Kidney epithelial cell (primary cell): ENCODE results near the gene AARS1. TPM values are rescaled to one million over a fixed set of nuclear protein-coding genes. Genes with fewer than 3 reads are reported as not detected.
"Not testable (repeated sequence)": the region's sequence is repeated elsewhere in the genome, so short reads cannot be mapped to it uniquely, and the experiment has no call there.

ENCODE experiments used
- DNase-seq: peaks from one replicate; pipeline ENCODE4 v3.0.0-alpha.2; 2010; ENCODE audit warnings: low read depth
- H3K27me3 ChIP-seq: 2 replicates; pipeline ENCODE4 v1.6.0; 2011; ENCODE audit warnings: low read length; ENCODE audit not compliant: control insufficient read depth, insufficient read depth
- H3K36me3 ChIP-seq: 2 replicates; pipeline ENCODE4 v1.5.1; 2011; ENCODE audit warnings: low read length; ENCODE audit not compliant: control insufficient read depth, insufficient read depth
- H3K4me3 ChIP-seq: 2 replicates; pipeline ENCODE4 v1.5.1; 2011; ENCODE audit warnings: low read depth, mild to moderate bottlenecking, control low read depth, low read length
- total RNA-seq: library from RNA; depleted of rRNA; stranded (reverse); fragments of >200 nt; gene quantifications from 2 replicates; pipeline ENCODE4 v1.2.3, GENCODE V29; 2015
- TF ChIP-seq, protein P1 (sequence below): IDR thresholded peaks from 2 replicates; pipeline ENCODE4 v1.5.1; 2011; ENCODE audit warnings: mild to moderate bottlenecking, moderate library complexity, low read length, control low read depth, inconsistent platforms; ENCODE audit not compliant: insufficient read depth, poor library complexity, severe bottlenecking

The AARS1 gene
- total RNA-seq, 1 donor from 2014 or later = 185 TPM

DNA sequence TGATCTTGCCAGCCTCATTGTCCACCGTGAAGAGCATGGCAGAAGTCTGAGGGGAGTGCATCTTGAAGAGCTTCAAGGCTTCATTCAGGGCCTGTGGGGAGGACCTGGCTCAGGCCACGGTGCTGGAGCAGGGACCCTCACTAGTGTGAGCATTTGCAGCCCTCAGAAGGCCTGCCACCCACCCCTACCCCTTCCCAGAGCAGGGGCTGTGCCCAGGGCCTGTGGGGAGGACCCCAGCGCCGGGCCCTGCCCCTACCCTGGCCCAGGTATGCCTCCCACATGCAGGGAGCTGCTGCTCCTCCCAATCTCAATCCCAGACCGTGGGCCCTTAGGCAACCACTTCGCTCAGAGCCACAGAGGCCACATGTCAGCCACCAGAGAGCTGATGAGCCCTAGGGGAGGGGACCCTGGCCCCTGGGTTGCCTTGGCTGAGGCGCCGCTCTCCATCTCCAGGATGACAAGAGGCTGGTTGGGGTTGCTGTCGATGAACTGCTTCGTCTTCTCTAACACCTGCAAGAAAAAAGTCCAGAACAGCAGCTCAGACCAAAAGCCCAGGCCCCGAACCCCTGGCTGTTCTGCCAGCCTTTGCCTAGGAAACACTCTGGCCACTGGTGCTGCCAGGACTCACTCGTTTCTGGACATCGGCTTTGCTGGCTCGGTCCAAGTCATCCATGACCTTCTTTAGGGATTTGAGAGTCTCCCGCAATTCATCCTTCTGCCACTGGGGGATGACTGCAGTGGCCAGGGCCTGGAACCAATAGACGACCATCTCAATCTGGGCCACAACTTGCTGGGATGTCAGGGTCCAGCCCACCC, 35.8 kb downstream of the AARS1 start:
- Histone ChIP-seq H3K4me3 (no peak overlapping the region), H3K27me3 (no peaks in the 10 kb centered on the region), H3K36me3 (peaks cover 10% of the 10 kb centered on the region)
- DNase-seq = no peak
- TF ChIP-seq, protein P1, sequence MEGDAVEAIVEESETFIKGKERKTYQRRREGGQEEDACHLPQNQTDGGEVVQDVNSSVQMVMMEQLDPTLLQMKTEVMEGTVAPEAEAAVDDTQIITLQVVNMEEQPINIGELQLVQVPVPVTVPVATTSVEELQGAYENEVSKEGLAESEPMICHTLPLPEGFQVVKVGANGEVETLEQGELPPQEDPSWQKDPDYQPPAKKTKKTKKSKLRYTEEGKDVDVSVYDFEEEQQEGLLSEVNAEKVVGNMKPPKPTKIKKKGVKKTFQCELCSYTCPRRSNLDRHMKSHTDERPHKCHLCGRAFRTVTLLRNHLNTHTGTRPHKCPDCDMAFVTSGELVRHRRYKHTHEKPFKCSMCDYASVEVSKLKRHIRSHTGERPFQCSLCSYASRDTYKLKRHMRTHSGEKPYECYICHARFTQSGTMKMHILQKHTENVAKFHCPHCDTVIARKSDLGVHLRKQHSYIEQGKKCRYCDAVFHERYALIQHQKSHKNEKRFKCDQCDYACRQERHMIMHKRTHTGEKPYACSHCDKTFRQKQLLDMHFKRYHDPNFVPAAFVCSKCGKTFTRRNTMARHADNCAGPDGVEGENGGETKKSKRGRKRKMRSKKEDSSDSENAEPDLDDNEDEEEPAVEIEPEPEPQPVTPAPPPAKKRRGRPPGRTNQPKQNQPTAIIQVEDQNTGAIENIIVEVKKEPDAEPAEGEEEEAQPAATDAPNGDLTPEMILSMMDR = peak; percentile 66

DNA sequence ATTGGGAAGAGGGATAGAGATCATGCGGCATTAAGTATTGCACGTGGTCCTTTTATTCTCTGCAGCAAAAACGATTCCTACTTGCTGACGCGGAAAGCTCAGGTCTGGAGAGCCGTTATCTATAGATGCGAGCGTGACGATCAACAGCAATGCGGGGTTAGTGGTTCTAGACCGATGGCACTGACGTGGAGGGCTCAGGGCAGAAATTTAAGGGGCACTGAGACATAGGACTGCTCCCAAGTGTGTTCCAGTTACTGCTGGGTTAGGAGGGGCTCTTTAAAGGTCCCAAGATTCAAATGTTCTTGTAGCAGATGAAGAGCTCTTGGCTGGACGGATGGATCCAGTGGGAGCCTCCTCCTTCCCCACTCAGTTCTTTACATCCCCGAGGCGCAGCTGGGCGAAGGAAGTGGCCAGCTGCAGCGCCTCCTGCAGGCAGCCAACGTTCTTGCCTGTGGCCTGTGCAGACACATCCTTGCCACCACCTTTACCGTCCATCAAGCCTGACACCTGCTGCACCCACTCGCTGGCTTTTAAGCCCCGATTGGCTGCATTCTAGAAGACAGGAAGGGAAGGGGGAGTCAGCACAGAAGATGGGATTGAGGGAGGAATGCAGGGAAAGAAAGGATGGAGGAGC, 36.8 kb downstream of the AARS1 start:
- no peak for DNase-seq
- Histone ChIP-seq H3K4me3 (no peak overlapping the region), H3K27me3 (no peaks in the 10 kb centered on the region), H3K36me3 (peaks cover 6% of the 10 kb centered on the region)
- TF ChIP-seq, protein P1 = peak; percentile 60

DNA sequence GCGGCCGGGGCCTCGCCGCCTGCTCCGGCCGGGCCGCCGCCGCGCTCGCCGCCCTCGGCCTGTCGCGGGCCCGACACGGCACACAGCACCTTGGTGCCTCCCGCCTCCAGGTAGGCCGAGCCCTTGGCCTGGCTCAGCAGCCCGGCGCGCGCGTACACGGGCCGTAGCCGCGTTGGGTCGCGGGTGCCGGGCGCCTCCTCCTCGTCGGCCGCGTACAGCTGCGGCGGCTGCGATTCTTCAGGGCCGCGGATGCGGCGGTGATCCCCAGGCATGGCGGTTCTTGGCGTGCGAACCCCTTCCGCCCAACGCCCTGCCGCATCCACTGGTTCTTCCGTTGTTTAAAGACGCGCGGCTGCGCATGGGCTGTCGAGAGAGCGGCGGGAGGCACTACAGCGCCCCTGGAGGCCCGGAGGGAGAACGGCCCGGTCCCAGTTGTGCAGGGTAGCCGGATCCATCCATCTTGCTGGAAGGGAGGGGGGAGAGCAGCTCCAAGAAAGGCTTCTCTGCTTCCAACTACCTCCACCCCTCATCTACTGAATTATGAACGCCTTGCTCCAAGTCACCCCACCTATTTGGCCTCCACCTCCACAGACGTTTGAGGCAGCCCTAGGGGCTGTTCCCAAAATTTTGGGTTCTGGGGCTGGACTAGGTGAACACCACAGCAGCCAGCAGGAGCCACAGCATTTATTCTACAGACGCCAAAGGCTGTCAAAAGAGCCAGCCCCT, 37.5 kb downstream of the AARS1 start, which contains the start of gene EXOSC6:
Gene EXOSC6, minus strand, starts transcription at position 312 of the 726 bp plus-strand sequence. Its CDS starts 40 bp downstream, at position 272.
- peak within 1 kb of the TSS; percentile 79 for H3K4me3 ChIP-seq
- peak; percentile 58 for DNase-seq
- H3K36me3 ChIP-seq = peaks cover 6% of the 10 kb centered on the region
- TF ChIP-seq, protein P1 = peak; percentile 87
- H3K27me3 ChIP-seq = no peaks in the 10 kb centered on the region

DNA sequence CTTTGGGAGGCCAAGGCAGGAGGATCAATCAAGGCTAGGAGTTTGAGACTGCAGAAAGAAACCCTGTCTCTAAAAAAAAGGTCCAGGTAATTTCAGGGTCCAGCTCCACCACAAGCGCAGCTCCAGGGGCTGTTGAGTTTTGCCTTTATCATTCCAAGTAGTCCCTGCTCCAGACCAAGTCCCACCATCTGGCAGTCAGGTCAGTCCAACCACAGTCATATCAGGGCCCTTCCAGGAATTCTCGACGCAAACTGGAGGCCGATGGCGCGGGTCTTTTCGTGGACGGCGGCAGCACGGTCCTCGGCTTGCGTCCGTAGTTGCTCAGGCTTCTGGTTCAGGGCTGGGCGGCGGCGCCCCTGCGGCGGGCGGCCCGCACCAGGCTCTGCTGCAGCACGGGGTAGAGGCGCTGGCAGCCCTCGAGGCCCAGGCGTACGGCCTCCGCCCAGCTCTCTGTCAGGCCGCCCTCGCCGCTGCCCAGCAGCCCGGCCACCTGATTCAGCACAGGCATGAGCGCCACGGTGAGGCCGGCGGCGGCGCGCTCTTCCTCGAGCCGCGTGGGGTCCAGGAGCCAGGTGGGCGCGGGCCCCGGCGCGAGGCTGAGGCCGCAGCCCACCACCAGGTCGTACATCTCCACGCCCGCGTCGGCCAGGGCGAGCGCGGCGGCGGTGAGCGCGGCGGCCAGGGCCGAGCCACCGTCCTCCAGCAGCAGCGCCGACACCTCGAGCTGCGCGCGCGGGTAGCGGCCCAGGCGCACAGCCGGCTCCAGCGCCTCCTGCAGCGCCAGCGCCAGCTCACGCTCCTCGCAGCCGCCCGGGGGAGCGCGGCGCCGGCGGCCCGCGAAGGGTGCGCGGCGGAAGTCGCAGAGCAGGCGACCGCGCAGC, 38.3 kb downstream of the AARS1 start:
- Histone ChIP-seq H3K36me3 (peaks cover 6% of the 10 kb centered on the region), H3K4me3 (peak overlapping the region; percentile 79), H3K27me3 (no peaks in the 10 kb centered on the region)
- DNase-seq = no peak
- TF ChIP-seq, protein P1 = no peak

DNA sequence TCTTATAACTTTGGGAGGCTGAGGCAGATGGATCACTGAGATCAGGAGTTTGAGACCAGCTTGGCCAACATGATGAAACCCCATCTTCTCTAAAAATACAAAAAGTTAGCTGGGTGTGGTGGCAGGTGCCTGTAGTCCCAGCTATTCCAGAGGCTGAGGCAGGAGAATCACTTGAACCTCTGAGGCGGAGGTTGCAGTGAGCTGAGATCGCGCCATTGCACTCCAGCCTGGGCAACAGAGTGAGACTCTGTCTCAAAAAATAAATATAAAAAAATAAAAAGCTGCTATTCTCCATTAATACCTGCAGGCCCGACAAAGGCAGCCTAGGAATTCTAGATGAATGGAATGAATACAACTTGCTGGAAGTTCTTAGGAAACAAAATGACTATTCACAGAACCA, 39.6 kb downstream of the AARS1 start:
- DNase-seq, H3K4me3 ChIP-seq, H3K27me3 ChIP-seq, H3K36me3 ChIP-seq: not testable (repeated sequence)

DNA sequence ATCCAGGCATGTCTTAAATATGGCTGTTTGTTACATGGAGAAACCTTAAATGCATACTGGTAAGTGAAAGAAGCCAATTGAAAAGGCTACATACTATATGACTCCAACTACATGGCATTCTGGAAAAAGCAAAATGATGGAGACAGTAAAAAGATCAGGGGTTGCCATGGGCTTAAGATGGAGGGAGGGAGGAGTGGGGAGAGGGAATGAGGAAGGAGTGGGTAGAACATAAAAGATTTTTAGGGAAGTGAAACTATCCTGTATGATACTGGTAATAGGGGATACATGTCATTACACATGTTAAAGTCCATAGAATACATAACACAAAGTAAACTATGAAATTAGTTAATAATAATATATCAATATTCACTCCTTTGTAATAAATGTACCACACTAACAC, 50.5 kb downstream of the AARS1 start:
- DNase-seq, H3K36me3 ChIP-seq, H3K4me3 ChIP-seq, H3K27me3 ChIP-seq: not testable (repeated sequence)

DNA sequence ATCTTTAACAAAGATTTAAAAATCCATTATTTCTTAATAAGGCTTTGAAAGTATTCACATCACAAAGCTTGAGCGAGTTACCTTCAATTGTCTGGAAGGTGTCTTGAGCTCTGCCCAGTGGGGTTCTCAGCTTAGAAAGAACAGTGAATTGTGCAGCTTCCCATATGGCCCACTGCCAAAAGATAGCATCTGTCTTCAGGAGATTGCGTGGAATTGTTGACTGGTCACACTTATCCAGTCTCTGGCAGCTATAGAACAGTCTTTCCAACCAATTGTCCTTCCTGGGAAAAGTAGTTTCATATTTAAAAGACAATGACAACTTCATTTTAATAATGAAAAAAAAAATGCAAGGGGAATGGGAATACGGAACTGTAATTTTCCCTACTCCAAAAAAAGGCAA, 57.5 kb downstream of the AARS1 start:
- H3K4me3 ChIP-seq, H3K36me3 ChIP-seq, H3K27me3 ChIP-seq, DNase-seq: not testable (repeated sequence)

DNA sequence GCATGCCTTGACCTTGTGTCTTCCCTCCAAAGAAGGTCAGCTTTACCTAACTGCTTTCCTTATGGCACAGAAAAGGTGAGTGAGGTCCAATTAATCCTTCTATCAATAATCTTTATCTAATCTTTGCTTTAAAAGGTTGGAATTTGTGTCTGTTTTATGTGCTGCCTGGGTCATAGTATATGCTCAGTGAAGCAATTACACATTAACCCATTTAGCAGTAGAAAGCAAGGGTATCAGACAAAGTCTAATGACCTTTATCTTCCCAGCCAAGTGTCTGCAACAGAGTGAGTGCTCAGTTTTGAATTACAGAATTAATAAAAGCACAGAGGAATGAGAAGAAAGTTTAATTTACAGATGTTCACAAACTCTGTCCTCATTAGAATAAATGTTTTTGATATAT, 63.3 kb downstream of the AARS1 start:
- not testable (repeated sequence) for H3K4me3 ChIP-seq, H3K27me3 ChIP-seq, H3K36me3 ChIP-seq, DNase-seq

DNA sequence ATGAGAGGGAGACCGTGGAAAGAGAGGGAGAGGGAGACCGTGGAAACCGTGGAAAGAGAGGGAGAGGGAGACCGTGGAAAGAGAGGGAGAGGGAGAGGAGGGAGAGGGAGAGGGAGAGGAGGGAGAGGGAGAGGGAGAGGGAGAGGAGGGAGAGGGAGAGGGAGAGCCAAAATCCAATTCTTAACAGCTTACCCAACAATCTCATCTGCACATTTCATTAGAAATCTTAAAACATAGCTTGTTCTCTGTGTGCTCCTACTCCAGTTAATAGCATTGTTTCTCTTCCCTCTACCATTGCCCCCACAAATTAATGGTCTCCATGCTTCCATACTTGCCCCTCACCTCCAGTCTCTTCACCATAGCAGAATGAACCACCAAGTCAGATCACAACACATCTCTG, 63.9 kb downstream of the AARS1 start:
- not testable (repeated sequence) for DNase-seq, H3K36me3 ChIP-seq, H3K4me3 ChIP-seq, H3K27me3 ChIP-seq
